Kidney (tissue), 14 donors: ENCODE measurements around the gene SSR4. TPM values are rescaled to one million over a fixed set of nuclear protein-coding genes. Genes with fewer than 3 reads are reported as not detected.

ENCODE experiments used
- DNase-seq, 5 donors: peaks; one replicate each; pipeline ENCODE4 v3.0.0-alpha.2; 2013 to 2020
- FAIRE-seq: peaks from 2 replicates; lab custom pipeline; 2012; peaks lifted over from hg19 to GRCh38; lab: Jason Lieb, UNC
- H3K27ac ChIP-seq, 2 donors: one replicate each; pipeline ENCODE4 v1.7.0; 2013; ENCODE audit warnings: low read depth in 2 of 2, low read length in 2 of 2, inconsistent platforms in 1 of 2
- H3K27me3 ChIP-seq: one replicate; pipeline ENCODE4 v1.7.1; 2013; ENCODE audit warnings: low read length, inconsistent platforms; ENCODE audit not compliant: control insufficient read depth, insufficient read depth
- H3K36me3 ChIP-seq, 3 donors: one replicate each; pipeline versions ENCODE4 v1.7.0 to v1.7.1; 2013; ENCODE audit warnings: low read length in 3 of 3, control low read depth in 1 of 3, inconsistent platforms in 1 of 3; ENCODE audit not compliant: insufficient read depth in 3 of 3, control insufficient read depth in 2 of 3
- H3K4me1 ChIP-seq, 3 donors: one replicate each; pipeline versions ENCODE4 v1.7.0 to v1.7.1; 2013; ENCODE audit warnings: low read length in 3 of 3, inconsistent platforms in 1 of 3, low read depth in 1 of 3; ENCODE audit not compliant: control insufficient read depth in 2 of 3, insufficient read depth in 2 of 3
- H3K4me3 ChIP-seq, 3 donors: one replicate each; pipeline versions ENCODE4 v1.7.0 to v1.8.1; 2013; ENCODE audit warnings: low read length in 3 of 3, control low read depth in 1 of 3, inconsistent platforms in 1 of 3
- H3K9ac ChIP-seq, 3 donors: one replicate each; pipeline versions ENCODE4 v1.7.0 to v1.7.1; 2013; ENCODE audit warnings: low read length in 3 of 3, control low read depth in 1 of 3, inconsistent platforms in 1 of 3
- H3K9me3 ChIP-seq, 3 donors: one replicate each; pipeline versions ENCODE4 v1.7.0 to v1.7.1; 2013; ENCODE audit warnings: low read length in 3 of 3, control low read depth in 1 of 3, inconsistent platforms in 1 of 3; ENCODE audit not compliant: control insufficient read depth in 2 of 3, insufficient read depth in 1 of 3
- intact Hi-C: fragments of 100-400 bp; cut with DNase I; formaldehyde crosslinking; loops from one replicate; pipeline ENCODE4 v1.11.1; 2022
- polyA plus RNA-seq: library from polyadenylated mRNA; stranded (reverse); fragments of 350-450 nt; fragmentation: Illumina TruSeq; extraction: RNeasy Lipid Tissue Mini Kit (QIAGEN cat#74804); gene quantifications from one replicate; pipeline ENCODE4 v1.2.3, GENCODE V29; 2014; ENCODE audit warnings: low read depth, low replicate concordance; ENCODE audit not compliant: insufficient read depth
- total RNA-seq: library from RNA; stranded (reverse); fragmentation: NEBNext Ultra II Directional; extraction: Animal tissue kit (Norgen Biotek cat#: 25700); gene quantifications from one replicate; pipeline ENCODE4 v1.2.1, GENCODE V29; 2021
- TF ChIP-seq, protein P1 (sequence below): IDR thresholded peaks from 3 replicates; pipeline ENCODE4 v1.5.1; 2012; ENCODE audit warnings: mild to moderate bottlenecking, moderate library complexity, borderline replicate concordance; ENCODE audit not compliant: insufficient read depth; ENCODE audit errors: extremely low read depth
- donor health status: control.
- donor health status: control.
- donor health status: control.
- donor health status: control.
- donor health status: control.
- donor health status: DM: yes; HTN: yes; CAD: no.
- donor health status: Normal renal cell carcinoma (clear cell type).

SSR4 gene
- total and polyA plus RNA-seq, 2 donors from 2014 or later, result 226 to 473 TPM

DNA sequence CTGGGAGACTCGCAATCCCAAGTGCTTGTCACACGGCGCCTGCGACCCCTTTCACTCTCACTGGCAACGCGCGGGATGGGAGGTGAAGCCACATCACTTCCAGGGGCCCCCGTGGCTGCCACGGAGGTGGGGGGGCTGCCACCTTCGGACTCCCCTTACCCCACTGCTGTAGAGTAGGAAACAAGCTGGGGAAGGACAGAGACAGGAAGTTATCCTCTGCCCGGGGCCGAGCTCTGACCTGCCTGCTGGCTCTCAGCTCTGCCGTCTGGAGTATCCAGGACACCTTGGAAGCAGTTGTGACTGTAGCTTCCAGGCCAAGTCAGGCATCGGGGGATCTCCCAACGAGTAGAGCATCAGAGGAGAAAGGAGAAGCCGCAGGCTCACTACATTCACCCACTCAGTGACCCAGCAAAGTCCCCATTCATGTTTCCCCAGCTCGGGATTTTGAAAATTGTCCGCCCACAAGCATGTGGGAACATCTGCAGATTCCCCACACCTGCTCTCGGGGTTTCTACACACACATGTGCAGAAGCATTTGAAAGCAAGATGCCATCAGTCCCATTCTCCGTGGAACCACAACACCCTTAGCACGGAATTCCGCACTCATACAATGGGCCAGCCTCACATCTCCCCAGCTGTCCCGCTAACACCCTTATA, 25.0 kb downstream of the SSR4 start:
- TF ChIP-seq, protein P1, sequence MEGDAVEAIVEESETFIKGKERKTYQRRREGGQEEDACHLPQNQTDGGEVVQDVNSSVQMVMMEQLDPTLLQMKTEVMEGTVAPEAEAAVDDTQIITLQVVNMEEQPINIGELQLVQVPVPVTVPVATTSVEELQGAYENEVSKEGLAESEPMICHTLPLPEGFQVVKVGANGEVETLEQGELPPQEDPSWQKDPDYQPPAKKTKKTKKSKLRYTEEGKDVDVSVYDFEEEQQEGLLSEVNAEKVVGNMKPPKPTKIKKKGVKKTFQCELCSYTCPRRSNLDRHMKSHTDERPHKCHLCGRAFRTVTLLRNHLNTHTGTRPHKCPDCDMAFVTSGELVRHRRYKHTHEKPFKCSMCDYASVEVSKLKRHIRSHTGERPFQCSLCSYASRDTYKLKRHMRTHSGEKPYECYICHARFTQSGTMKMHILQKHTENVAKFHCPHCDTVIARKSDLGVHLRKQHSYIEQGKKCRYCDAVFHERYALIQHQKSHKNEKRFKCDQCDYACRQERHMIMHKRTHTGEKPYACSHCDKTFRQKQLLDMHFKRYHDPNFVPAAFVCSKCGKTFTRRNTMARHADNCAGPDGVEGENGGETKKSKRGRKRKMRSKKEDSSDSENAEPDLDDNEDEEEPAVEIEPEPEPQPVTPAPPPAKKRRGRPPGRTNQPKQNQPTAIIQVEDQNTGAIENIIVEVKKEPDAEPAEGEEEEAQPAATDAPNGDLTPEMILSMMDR, result no peak
- Histone ChIP-seq H3K9me3 (no peaks in the 10 kb centered on the region), H3K4me3 (peak overlapping the region in 1 of 3 donors; percentile 3), H3K36me3 (no peaks in the 10 kb centered on the region), H3K27me3 (no peaks in the 10 kb centered on the region), H3K27ac (no peak overlapping the region), H3K4me1 (no peaks in the 10 kb centered on the region), H3K9ac (no peak overlapping the region)
- DNase-seq, result no peak
- intact Hi-C loops, result no loop called here
- FAIRE-seq, result no peak

GRCh38 chrX:153820601-153821000, 26.1 kb downstream of the SSR4 start:
- Histone ChIP-seq H3K9ac (no peak overlapping the region), H3K4me1 (no peaks in the 10 kb centered on the region), H3K36me3 (no peaks in the 10 kb centered on the region), H3K9me3 (no peaks in the 10 kb centered on the region), H3K27me3 (no peaks in the 10 kb centered on the region), H3K4me3 (no peak overlapping the region), H3K27ac (no peak overlapping the region)
- TF ChIP-seq, protein P1, result no peak
- FAIRE-seq (no peak), DNase-seq (no peak)
- intact Hi-C loops, result no loop called here

DNA sequence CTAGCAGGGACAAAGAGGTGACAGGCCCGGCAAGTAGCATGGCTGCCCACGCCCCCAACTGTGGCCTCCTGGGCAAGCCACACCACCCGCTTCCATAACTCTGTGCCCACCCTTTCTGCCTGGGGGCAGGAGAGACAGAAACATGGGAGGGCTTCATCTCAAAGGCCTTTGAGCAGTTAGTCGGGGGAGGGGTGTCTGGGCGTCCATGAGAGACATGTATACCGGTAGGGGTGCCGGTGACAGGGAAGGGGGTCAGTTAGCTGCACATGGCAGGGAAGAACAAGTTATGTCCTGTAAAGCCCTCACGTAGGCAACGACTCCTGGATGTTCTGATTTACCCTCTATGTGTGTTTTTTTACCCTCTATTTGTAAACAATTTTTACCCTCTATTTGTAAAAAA, 26.6 kb downstream of the SSR4 start:
- TF ChIP-seq, protein P1, result no peak
- H3K27ac ChIP-seq, result no peak overlapping the region
- H3K27me3 ChIP-seq, result no peaks in the 10 kb centered on the region
- no peaks in the 10 kb centered on the region for H3K9me3 ChIP-seq
- H3K36me3 ChIP-seq, result no peaks in the 10 kb centered on the region
- no peak overlapping the region for H3K9ac ChIP-seq
- no peak for FAIRE-seq
- no peaks in the 10 kb centered on the region for H3K4me1 ChIP-seq
- intact Hi-C loops, result no loop called here
- no peak for DNase-seq
- no peak overlapping the region for H3K4me3 ChIP-seq

DNA sequence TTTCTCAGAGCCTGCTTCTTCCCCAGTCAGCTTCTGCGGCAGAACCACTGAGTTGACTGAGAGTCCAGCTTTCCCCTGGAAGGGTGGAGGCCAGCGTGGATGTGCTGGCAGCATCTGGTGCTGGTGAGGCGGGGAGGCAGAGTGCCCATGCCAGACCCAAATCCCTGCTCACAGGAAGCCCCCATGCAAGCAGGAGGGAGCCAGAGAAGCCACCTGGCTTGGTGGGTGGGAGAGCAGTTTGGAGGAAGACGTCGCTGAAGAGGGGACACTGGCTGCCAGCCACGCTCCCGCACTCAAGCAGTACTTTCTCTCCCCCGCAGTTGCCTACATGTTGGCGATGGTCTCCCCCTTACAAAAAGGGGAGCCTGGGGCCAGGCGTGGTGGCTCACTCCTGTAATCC, 29.9 kb downstream of the SSR4 start:
- TF ChIP-seq, protein P1, result no peak
- Histone ChIP-seq H3K27me3 (no peaks in the 10 kb centered on the region), H3K27ac (no peak overlapping the region), H3K9me3 (no peaks in the 10 kb centered on the region), H3K4me1 (no peaks in the 10 kb centered on the region), H3K4me3 (no peak overlapping the region), H3K36me3 (no peaks in the 10 kb centered on the region), H3K9ac (no peak overlapping the region)
- DNase-seq (no peak), FAIRE-seq (no peak)
- intact Hi-C loops, result no loop called here
